GM12878 (cell line): ENCODE results near the gene CPNE4. TPM values are rescaled to one million over a fixed set of nuclear protein-coding genes. Genes with fewer than 3 reads are reported as not detected.

Experiments used
- ATAC-seq: fragments of 200-7000 bp; cut with Tn5 transposase; 3 replicates; pipeline ENCODE4 v1.9.1; 2020; ENCODE audit warnings: mild to moderate bottlenecking, moderate library complexity
- BruUV-seq: library from RNA; stranded (reverse); fragments of 400-500 nt; replicated peaks from 2 replicates; lab custom pipeline; 2021; lab: Mats Ljungman, UMichigan
- CTCF ChIA-PET: fragments of 300-600 bp; sonication (Branson Sonifier 250); formaldehyde crosslinking; extraction: SDS; loops from one replicate; lab custom pipeline; 2021; ENCODE audit warnings: inconsistent platforms; lab: Yijun Ruan, JAX
- POLR2A ChIA-PET: fragments of 350-600 bp; formaldehyde crosslinking; extraction: SDS; loops from one replicate; lab custom pipeline; 2021; ENCODE audit warnings: inconsistent platforms; lab: Charles Lee
- RAD21 ChIA-PET: fragments of 300-600 bp; sonication (Branson Sonifier 250); formaldehyde crosslinking; loops from one replicate; lab custom pipeline; 2023; ENCODE audit warnings: antibody characterized with exemption; ENCODE audit not compliant: unreplicated experiment; lab: Charles Lee
- SMC1A ChIA-PET: fragments of 300-600 bp; sonication (Branson Sonifier 250); formaldehyde crosslinking; loops from one replicate; lab custom pipeline; 2023; ENCODE audit not compliant: unreplicated experiment, uncharacterized antibody; lab: Charles Lee
- DNase-seq: peaks from one replicate; pipeline ENCODE4 v3.0.0-alpha.2; 2011; ENCODE audit warnings: low read depth, low spot score
- FAIRE-seq: peaks from 3 replicates; lab custom pipeline; 2011; peaks lifted over from hg19 to GRCh38; lab: Jason Lieb, UNC
- H2AFZ ChIP-seq: 2 replicates; pipeline ENCODE4 v1.6.0; 2011; ENCODE audit warnings: low read depth, low read length, control low read depth; ENCODE audit not compliant: control insufficient read depth
- H3K27ac ChIP-seq: 2 replicates; pipeline ENCODE4 v1.5.1; 2011; ENCODE audit warnings: control low read depth; ENCODE audit not compliant: control insufficient read depth, insufficient read depth
- H3K27me3 ChIP-seq, 2 experiments: replicated peaks in 1 of 2; 2 replicates each; pipeline versions ENCODE4 v1.6.0 to v1.6.1; 2011; ENCODE audit warnings: low read length in 1 of 2; ENCODE audit not compliant: control insufficient read depth in 2 of 2, insufficient read depth in 2 of 2
- H3K36me3 ChIP-seq, 2 experiments: 2 replicates each; pipeline ENCODE4 v1.5.1; 2011; ENCODE audit warnings: low read length in 1 of 2; ENCODE audit not compliant: control insufficient read depth in 2 of 2, insufficient read depth in 2 of 2
- H3K4me1 ChIP-seq: 2 replicates; pipeline ENCODE4 v1.6.1; 2011; ENCODE audit warnings: mild to moderate bottlenecking, low read length, moderate library complexity, mixed read lengths; ENCODE audit not compliant: control insufficient read depth, insufficient read depth
- H3K4me2 ChIP-seq: 2 replicates; pipeline ENCODE4 v1.6.0; 2011; ENCODE audit warnings: control low read depth; ENCODE audit not compliant: control insufficient read depth, insufficient read depth
- H3K4me3 ChIP-seq: fragments of 200-600 bp; sonication (generic); 2 replicates; pipeline ENCODE4 v1.5.1; 2016
- H3K79me2 ChIP-seq: 2 replicates; pipeline ENCODE4 v1.6.0; 2011; ENCODE audit warnings: low read length; ENCODE audit not compliant: control insufficient read depth, insufficient read depth
- H3K9ac ChIP-seq: 2 replicates; pipeline ENCODE4 v1.8.0; 2011; ENCODE audit warnings: low read length, control low read depth, mixed read lengths; ENCODE audit not compliant: control insufficient read depth, insufficient read depth
- H3K9me3 ChIP-seq: replicated peaks from 3 replicates; pipeline ENCODE4 v1.5.1; 2011; ENCODE audit warnings: mild to moderate bottlenecking, low read length; ENCODE audit not compliant: control insufficient read depth, insufficient read depth
- H4K20me1 ChIP-seq: 2 replicates; pipeline ENCODE4 v1.6.0; 2011; ENCODE audit not compliant: control insufficient read depth, insufficient read depth
- BHLHE40 ChIP-seq, 2 experiments: fragments of 450-650 bp in 1 of 2; IDR thresholded peaks; 2 replicates each; pipeline ENCODE4 v1.6.1; 2011 to 2017; ENCODE audit warnings: low read depth in 2 of 2, borderline replicate concordance in 1 of 2, improper control_type of control experiment in 1 of 2, low read length in 1 of 2, mild to moderate bottlenecking in 1 of 2
- BRCA1 ChIP-seq: IDR thresholded peaks from 2 replicates; pipeline ENCODE4 v1.6.1; 2011; ENCODE audit warnings: low read depth, low read length, improper control_type of control experiment
- CHD1 ChIP-seq: IDR thresholded peaks from 2 replicates; pipeline ENCODE4 v1.6.1; 2012; ENCODE audit warnings: low read depth, low read length, improper control_type of control experiment
- EED ChIP-seq: sonication (generic); IDR thresholded peaks from 2 replicates; pipeline ENCODE4 v1.6.1; 2016; ENCODE audit warnings: antibody characterized with exemption, low read depth
- FOS ChIP-seq: IDR thresholded peaks from 3 replicates; pipeline ENCODE4 v1.6.1; 2011; ENCODE audit warnings: borderline replicate concordance; ENCODE audit not compliant: insufficient read length; ENCODE audit errors: extremely low read depth
- FOXM1 ChIP-seq: IDR thresholded peaks from 2 replicates; pipeline ENCODE4 v1.6.1; 2012; ENCODE audit warnings: low read depth, mild to moderate bottlenecking, inconsistent platforms, low read length, moderate library complexity
- HDAC6 ChIP-seq: fragments of 200-600 bp; sonication (generic); IDR thresholded peaks from one replicate; pipeline ENCODE4 v1.8.0; 2017; ENCODE audit warnings: antibody characterized with exemption; ENCODE audit not compliant: unreplicated experiment
- IKZF2 ChIP-seq, 2 experiments: fragments of 450-650 bp; IDR thresholded peaks; 2 replicates each; pipeline ENCODE4 v1.6.1; 2017; ENCODE audit warnings: mild to moderate bottlenecking in 2 of 2, moderate library complexity in 2 of 2
- LARP7 ChIP-seq: fragments of 450-650 bp; IDR thresholded peaks from 2 replicates; pipeline ENCODE4 v1.6.1; 2017; ENCODE audit warnings: mild to moderate bottlenecking
- MXI1 ChIP-seq: fragments of 150-350 bp; IDR thresholded peaks from 2 replicates; pipeline ENCODE4 v1.6.1; 2011; ENCODE audit warnings: low read depth, mild to moderate bottlenecking, inconsistent platforms, low read length, improper control_type of control experiment
- MYB ChIP-seq: fragments of 150-350 bp; IDR thresholded peaks from 2 replicates; pipeline ENCODE4 v1.6.1; 2014; ENCODE audit warnings: mild to moderate bottlenecking, low read depth, low read length, borderline replicate concordance
- NR2F1 ChIP-seq: fragments of 450-650 bp; conservative IDR thresholded peaks from 2 replicates; pipeline ENCODE4 v1.6.1; 2017; ENCODE audit warnings: mild to moderate bottlenecking
- NRF1 ChIP-seq: conservative IDR thresholded peaks from 2 replicates; pipeline ENCODE4 v1.6.1; 2011; ENCODE audit warnings: mild to moderate bottlenecking, low read depth, low read length, improper control_type of control experiment
- POLR2AphosphoS5 ChIP-seq: IDR thresholded peaks from 2 replicates; pipeline ENCODE4 v1.6.1; 2011; ENCODE audit warnings: mild to moderate bottlenecking, low read length, inconsistent platforms
- RB1 ChIP-seq: fragments of 450-650 bp; formaldehyde crosslinking; IDR thresholded peaks from 2 replicates; pipeline ENCODE4 v1.6.1; 2017; ENCODE audit warnings: mild to moderate bottlenecking, borderline replicate concordance
- RCOR1 ChIP-seq: conservative IDR thresholded peaks from 2 replicates; pipeline ENCODE4 v1.6.1; 2012; ENCODE audit warnings: low read depth, low read length, improper control_type of control experiment
- SP1 ChIP-seq: IDR thresholded peaks from one replicate; pipeline ENCODE4 v1.6.1; 2011; ENCODE audit warnings: low read depth, low read length
- STAT3 ChIP-seq: IDR thresholded peaks from 2 replicates; pipeline ENCODE4 v1.6.1; 2011; ENCODE audit warnings: low read depth, low read length, improper control_type of control experiment
- ZNF622 ChIP-seq: fragments of 450-650 bp; IDR thresholded peaks from 2 replicates; pipeline ENCODE4 v1.6.1; 2017; ENCODE audit warnings: mild to moderate bottlenecking, inconsistent platforms
- WGBS: methylation state at CpG from one replicate; pipeline ENCODE4 v1.1.6; 2016; ENCODE audit warnings: low lambda C conversion rate; ENCODE audit not compliant: insufficient replicate concordance, insufficient coverage; ENCODE audit errors: missing lambda C conversion rate; 5-methylcytosine and 5-hydroxymethylcytosine counted together
- in situ Hi-C: fragments of 300-500 bp; cut with MboI; formaldehyde crosslinking; loops from 9 replicates; pipeline ENCODE4 v1.14.3; 2018; ENCODE audit warnings: mixed read lengths
- intact Hi-C: fragments of 100-400 bp; cut with micrococcal nuclease; formaldehyde crosslinking; loops from one replicate; pipeline ENCODE4 v1.14.2; 2022; ENCODE audit not compliant: unreplicated experiment
- polyA plus RNA-seq, 11 experiments: library from polyadenylated mRNA; depleted of rRNA in 4 of 11; unstranded in 6 of 11; stranded (reverse) in 5 of 11; fragments of >200 nt; fragmentation: Nextera tagmentation in 4 of 11; fragmentation: Illumina TruSeq in 1 of 11; extraction: Ambion mirVana in 4 of 11; extraction: Trizol in 1 of 11; gene quantifications; 1 replicate in 1 of 11; 2 replicates in 10 of 11; pipeline versions ENCODE4 v1.2.1 to v1.2.3, GENCODE V29; 2011 to 2016; ENCODE audit warnings: inconsistent platforms in 2 of 11, missing spikeins in 2 of 11, low read depth in 1 of 11
- total RNA-seq, 4 experiments: library from RNA; depleted of rRNA in 3 of 4; stranded (reverse); fragments of >200 nt in 3 of 4; fragmentation: Illumina TruSeq in 1 of 4; extraction: Trizol in 1 of 4; gene quantifications; 2 replicates each; pipeline versions ENCODE4 v1.2.1 to v1.2.3, GENCODE V29; 2013 to 2021
- TF ChIP-seq, protein P1 (sequence below): fragments of 450-650 bp; IDR thresholded peaks from 2 replicates; pipeline ENCODE4 v1.6.1; 2017; ENCODE audit warnings: mild to moderate bottlenecking
- TF ChIP-seq, protein P2 (sequence below): IDR thresholded peaks from 2 replicates; pipeline ENCODE4 v1.6.1; 2011; ENCODE audit warnings: mild to moderate bottlenecking, low read depth, low read length, moderate library complexity; ENCODE audit not compliant: insufficient replicate concordance
- TF ChIP-seq, protein P3 (sequence below): IDR thresholded peaks from 2 replicates; pipeline ENCODE4 v1.6.1; 2012; ENCODE audit warnings: low read length, inconsistent platforms

The CPNE4 gene
- total and polyA plus RNA-seq, 10 of the 15 experiments (the other 5 are each of a cell fraction or from before 2014, with no cell fraction given): 0.17 to 1.9 (median 0.48) TPM; not detected in 1

DNA sequence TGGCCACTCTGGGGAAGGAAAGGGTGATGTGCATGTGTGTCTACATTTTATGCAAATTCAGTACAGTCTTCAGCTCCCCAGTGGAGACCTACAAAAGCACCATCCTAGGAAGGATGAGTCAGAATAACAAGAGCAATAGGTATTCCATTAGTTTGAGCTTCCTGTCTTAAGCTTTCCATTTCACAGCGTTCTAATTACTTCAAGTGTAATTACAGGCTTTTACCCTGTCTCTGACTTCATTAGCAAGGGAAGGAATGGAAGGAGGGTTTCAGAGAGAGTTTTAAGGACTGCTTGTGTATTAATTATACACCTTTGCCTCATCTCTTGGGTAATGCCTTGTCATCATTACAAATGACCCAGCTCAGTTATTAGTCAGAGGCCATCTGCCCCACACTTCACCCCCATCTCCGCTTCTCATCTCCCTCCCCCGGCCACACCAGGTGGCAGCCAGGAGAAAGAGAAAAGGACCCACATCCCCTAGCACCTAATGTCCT is 329.2 kb downstream of the CPNE4 start:
- DNase-seq (no peak), FAIRE-seq (peak; percentile 71), ATAC-seq (peak; percentile 89)
- Histone ChIP-seq H3K4me1 (peaks cover 10% of the 10 kb centered on the region; the same call in 1 of the 2 replicates), H3K9ac (no peak overlapping the region), H3K79me2 (no peaks in the 10 kb centered on the region), H3K4me2 (no peak overlapping the region), H3K36me3 (no peaks in the 10 kb centered on the region), H3K27me3 (no peaks in the 10 kb centered on the region), H2AFZ (peak overlapping the region; percentile 13), H3K4me3 (no peak overlapping the region), H4K20me1 (no peaks in the 10 kb centered on the region), H3K9me3 (no peaks in the 10 kb centered on the region), H3K27ac (no peak overlapping the region)
- ChIA-PET SMC1A (interaction anchor here (0.7 to 2.2 kb wide), 10 partner anchors 9 to 152 kb away, joined by 3 to 13 read pairs (median 6); no protein-coding TSS in a partner anchor), RAD21 (interaction anchor here (1.0 to 2.1 kb wide), 4 partner anchors 10 to 155 kb away, joined by 3 to 6 read pairs (median 4); no protein-coding TSS in a partner anchor), POLR2A (interaction anchor here (1.1 to 1.3 kb wide), 3 partner anchors 11 to 21 kb away, joined by 3 read pairs; no protein-coding TSS in a partner anchor), CTCF (interaction anchor here (0.7 to 1.6 kb wide), 9 partner anchors 10 to 324 kb away, joined by 3 to 7 read pairs (median 3); partner anchors contain the start of gene NUDT16)
- 0% methylated on average over 3 of the region's 3 CpGs for WGBS
- in situ Hi-C loops (no loop called here), intact Hi-C loops (no loop called here)
- no TSS peak for BruUV-seq
- TF ChIP-seq CHD1 (no peak), MYB (no peak), RCOR1 (no peak), NRF1 (no peak), LARP7 (no peak), EED (peak; percentile 64; the same call in 1 of the 2 replicates), POLR2AphosphoS5 (no peak), FOXM1 (peak; percentile 39; the same call in 1 of the 2 replicates), SP1 (no peak), FOS (no peak), ZNF622 (no peak), MXI1 (no peak), HDAC6 (no peak), RB1 (no peak), IKZF2 (IDR thresholded peaks at IDR 0.05) (peak; percentile 53 to 63; a peak in 3 of 4 replicates), BHLHE40 (IDR thresholded peaks at IDR 0.05; ENCODE audit: borderline replicate concordance in 1 of 2, low read depth in 2 of 2, low read length in 1 of 2) (no peak), BRCA1 (no peak), NR2F1 (peak; percentile 40; the same call in 1 of the 2 replicates), STAT3 (no peak)
- TF ChIP-seq, protein P1, sequence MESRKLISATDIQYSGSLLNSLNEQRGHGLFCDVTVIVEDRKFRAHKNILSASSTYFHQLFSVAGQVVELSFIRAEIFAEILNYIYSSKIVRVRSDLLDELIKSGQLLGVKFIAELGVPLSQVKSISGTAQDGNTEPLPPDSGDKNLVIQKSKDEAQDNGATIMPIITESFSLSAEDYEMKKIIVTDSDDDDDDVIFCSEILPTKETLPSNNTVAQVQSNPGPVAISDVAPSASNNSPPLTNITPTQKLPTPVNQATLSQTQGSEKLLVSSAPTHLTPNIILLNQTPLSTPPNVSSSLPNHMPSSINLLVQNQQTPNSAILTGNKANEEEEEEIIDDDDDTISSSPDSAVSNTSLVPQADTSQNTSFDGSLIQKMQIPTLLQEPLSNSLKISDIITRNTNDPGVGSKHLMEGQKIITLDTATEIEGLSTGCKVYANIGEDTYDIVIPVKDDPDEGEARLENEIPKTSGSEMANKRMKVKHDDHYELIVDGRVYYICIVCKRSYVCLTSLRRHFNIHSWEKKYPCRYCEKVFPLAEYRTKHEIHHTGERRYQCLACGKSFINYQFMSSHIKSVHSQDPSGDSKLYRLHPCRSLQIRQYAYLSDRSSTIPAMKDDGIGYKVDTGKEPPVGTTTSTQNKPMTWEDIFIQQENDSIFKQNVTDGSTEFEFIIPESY: no peak
- TF ChIP-seq, protein P2, sequence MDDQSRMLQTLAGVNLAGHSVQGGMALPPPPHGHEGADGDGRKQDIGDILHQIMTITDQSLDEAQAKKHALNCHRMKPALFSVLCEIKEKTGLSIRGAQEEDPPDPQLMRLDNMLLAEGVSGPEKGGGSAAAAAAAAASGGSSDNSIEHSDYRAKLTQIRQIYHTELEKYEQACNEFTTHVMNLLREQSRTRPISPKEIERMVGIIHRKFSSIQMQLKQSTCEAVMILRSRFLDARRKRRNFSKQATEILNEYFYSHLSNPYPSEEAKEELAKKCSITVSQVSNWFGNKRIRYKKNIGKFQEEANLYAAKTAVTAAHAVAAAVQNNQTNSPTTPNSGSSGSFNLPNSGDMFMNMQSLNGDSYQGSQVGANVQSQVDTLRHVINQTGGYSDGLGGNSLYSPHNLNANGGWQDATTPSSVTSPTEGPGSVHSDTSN: no peak
- TF ChIP-seq, protein P3, sequence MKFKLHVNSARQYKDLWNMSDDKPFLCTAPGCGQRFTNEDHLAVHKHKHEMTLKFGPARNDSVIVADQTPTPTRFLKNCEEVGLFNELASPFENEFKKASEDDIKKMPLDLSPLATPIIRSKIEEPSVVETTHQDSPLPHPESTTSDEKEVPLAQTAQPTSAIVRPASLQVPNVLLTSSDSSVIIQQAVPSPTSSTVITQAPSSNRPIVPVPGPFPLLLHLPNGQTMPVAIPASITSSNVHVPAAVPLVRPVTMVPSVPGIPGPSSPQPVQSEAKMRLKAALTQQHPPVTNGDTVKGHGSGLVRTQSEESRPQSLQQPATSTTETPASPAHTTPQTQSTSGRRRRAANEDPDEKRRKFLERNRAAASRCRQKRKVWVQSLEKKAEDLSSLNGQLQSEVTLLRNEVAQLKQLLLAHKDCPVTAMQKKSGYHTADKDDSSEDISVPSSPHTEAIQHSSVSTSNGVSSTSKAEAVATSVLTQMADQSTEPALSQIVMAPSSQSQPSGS: peak; percentile 64; the same call in 1 of the 2 replicates
